ENCODE measurements around the gene TPK1.
A peak's percentile ranks its signal among the peaks of the same experiment; 100 is the strongest.

Gene TPK1

GRCh38 chr7:144641389-144642044 is 194.3 kb downstream of the TPK1 start:
- Histone ChIP-seq H3K4me1 (ENCODE audit: control insufficient read depth, insufficient read depth, low read length) (peaks cover 22% of the 10 kb centered on the region), H3K4me3 (ENCODE audit: low read depth, low read length) (no peak overlapping the region), H3K36me3 (ENCODE audit: control insufficient read depth, insufficient read depth, low read length) (no peaks in the 10 kb centered on the region), H3K9ac (ENCODE audit: low read depth, low read length) (no peak overlapping the region), H3K27me3 (ENCODE audit: control insufficient read depth, insufficient read depth, low read length) (no peaks in the 10 kb centered on the region), H3K27ac (ENCODE audit: low read depth, low read length) (peak overlapping the region; percentile 1), H3K9me3 (ENCODE audit: control insufficient read depth, insufficient read depth, low read length) (no peaks in the 10 kb centered on the region)

- no peak overlapping the region for H3K4me3 ChIP-seq (ENCODE audit: low read depth, low read length)
- H3K9ac ChIP-seq (ENCODE audit: low read depth, low read length), result no peak overlapping the region
- H3K27ac ChIP-seq (ENCODE audit: low read depth, low read length), result no peak overlapping the region
- H3K36me3 ChIP-seq (ENCODE audit: control insufficient read depth, insufficient read depth, low read length), result no peaks in the 10 kb centered on the region
- H3K9me3 ChIP-seq (ENCODE audit: control insufficient read depth, insufficient read depth, low read length), result peaks cover 19% of the 10 kb centered on the region
- H3K4me1 ChIP-seq (ENCODE audit: control insufficient read depth, insufficient read depth, low read length), result no peaks in the 10 kb centered on the region
- H3K27me3 ChIP-seq (ENCODE audit: control insufficient read depth, insufficient read depth, low read length), result no peaks in the 10 kb centered on the region
Observed at GRCh38 chr7:144632724-144633123, 203.1 kb downstream of the TPK1 start.

GRCh38 chr7:144629598-144629997 is 206.3 kb downstream of the TPK1 start:
- Histone ChIP-seq H3K36me3 (ENCODE audit: control insufficient read depth, insufficient read depth, low read length) (no peaks in the 10 kb centered on the region), H3K4me3 (ENCODE audit: low read depth, low read length) (no peak overlapping the region), H3K9ac (ENCODE audit: low read depth, low read length) (no peak overlapping the region), H3K9me3 (ENCODE audit: control insufficient read depth, insufficient read depth, low read length) (peaks cover 19% of the 10 kb centered on the region), H3K4me1 (ENCODE audit: control insufficient read depth, insufficient read depth, low read length) (no peaks in the 10 kb centered on the region), H3K27me3 (ENCODE audit: control insufficient read depth, insufficient read depth, low read length) (no peaks in the 10 kb centered on the region), H3K27ac (ENCODE audit: low read depth, low read length) (no peak overlapping the region)

- Histone ChIP-seq H3K27ac (ENCODE audit: low read depth, low read length) (peak overlapping the region; percentile 40), H3K9ac (ENCODE audit: low read depth, low read length) (no peak overlapping the region), H3K4me3 (ENCODE audit: low read depth, low read length) (no peak overlapping the region), H3K27me3 (ENCODE audit: control insufficient read depth, insufficient read depth, low read length) (no peaks in the 10 kb centered on the region), H3K4me1 (ENCODE audit: control insufficient read depth, insufficient read depth, low read length) (no peaks in the 10 kb centered on the region), H3K9me3 (ENCODE audit: control insufficient read depth, insufficient read depth, low read length) (peaks cover 19% of the 10 kb centered on the region), H3K36me3 (ENCODE audit: control insufficient read depth, insufficient read depth, low read length) (no peaks in the 10 kb centered on the region)
Observed at GRCh38 chr7:144629011-144629410, 206.8 kb downstream of the TPK1 start.

- Histone ChIP-seq H3K9me3 (ENCODE audit: control insufficient read depth, insufficient read depth, low read length) (peaks cover 19% of the 10 kb centered on the region), H3K9ac (ENCODE audit: low read depth, low read length) (no peak overlapping the region), H3K4me1 (ENCODE audit: control insufficient read depth, insufficient read depth, low read length) (no peaks in the 10 kb centered on the region), H3K4me3 (ENCODE audit: low read depth, low read length) (no peak overlapping the region), H3K27ac (ENCODE audit: low read depth, low read length) (no peak overlapping the region), H3K36me3 (ENCODE audit: control insufficient read depth, insufficient read depth, low read length) (no peaks in the 10 kb centered on the region), H3K27me3 (ENCODE audit: control insufficient read depth, insufficient read depth, low read length) (no peaks in the 10 kb centered on the region)
Observed at GRCh38 chr7:144628176-144628575, 207.7 kb downstream of the TPK1 start.

- Histone ChIP-seq H3K9me3 (ENCODE audit: control insufficient read depth, insufficient read depth, low read length) (peaks cover 4% of the 10 kb centered on the region; the same call in 1 of the 2 replicates), H3K36me3 (ENCODE audit: control insufficient read depth, insufficient read depth, low read length) (no peaks in the 10 kb centered on the region), H3K4me3 (ENCODE audit: low read depth, low read length) (no peak overlapping the region), H3K4me1 (ENCODE audit: control insufficient read depth, insufficient read depth, low read length) (no peaks in the 10 kb centered on the region), H3K9ac (ENCODE audit: low read depth, low read length) (no peak overlapping the region), H3K27me3 (ENCODE audit: control insufficient read depth, insufficient read depth, low read length) (no peaks in the 10 kb centered on the region), H3K27ac (ENCODE audit: low read depth, low read length) (no peak overlapping the region)
Observed at GRCh38 chr7:144622745-144623144, 213.1 kb downstream of the TPK1 start.

GRCh38 chr7:144606261-144606660 is 229.6 kb downstream of the TPK1 start:
- H3K9ac ChIP-seq (ENCODE audit: low read depth, low read length), result no peak overlapping the region
- no peak overlapping the region for H3K27ac ChIP-seq (ENCODE audit: low read depth, low read length)
- H3K4me3 ChIP-seq (ENCODE audit: low read depth, low read length), result no peak overlapping the region
- H3K4me1 ChIP-seq (ENCODE audit: control insufficient read depth, insufficient read depth, low read length), result no peaks in the 10 kb centered on the region
- H3K27me3 ChIP-seq (ENCODE audit: control insufficient read depth, insufficient read depth, low read length), result no peaks in the 10 kb centered on the region
- H3K9me3 ChIP-seq (ENCODE audit: control insufficient read depth, insufficient read depth, low read length), result no peaks in the 10 kb centered on the region
- no peaks in the 10 kb centered on the region for H3K36me3 ChIP-seq (ENCODE audit: control insufficient read depth, insufficient read depth, low read length)

- Histone ChIP-seq H3K27ac (ENCODE audit: low read depth, low read length) (no peak overlapping the region), H3K4me3 (ENCODE audit: low read depth, low read length) (no peak overlapping the region), H3K4me1 (ENCODE audit: control insufficient read depth, insufficient read depth, low read length) (no peaks in the 10 kb centered on the region), H3K36me3 (ENCODE audit: control insufficient read depth, insufficient read depth, low read length) (no peaks in the 10 kb centered on the region), H3K9ac (ENCODE audit: low read depth, low read length) (no peak overlapping the region), H3K9me3 (ENCODE audit: control insufficient read depth, insufficient read depth, low read length) (peaks cover 4% of the 10 kb centered on the region; the same call in 1 of the 2 replicates), H3K27me3 (ENCODE audit: control insufficient read depth, insufficient read depth, low read length) (no peaks in the 10 kb centered on the region)
Observed at GRCh38 chr7:144596953-144597352, 238.9 kb downstream of the TPK1 start.

GRCh38 chr7:144594580-144594979 is 241.3 kb downstream of the TPK1 start:
- Histone ChIP-seq H3K27me3 (ENCODE audit: control insufficient read depth, insufficient read depth, low read length) (no peaks in the 10 kb centered on the region), H3K27ac (ENCODE audit: low read depth, low read length) (no peak overlapping the region), H3K4me1 (ENCODE audit: control insufficient read depth, insufficient read depth, low read length) (no peaks in the 10 kb centered on the region), H3K9me3 (ENCODE audit: control insufficient read depth, insufficient read depth, low read length) (peaks cover 4% of the 10 kb centered on the region; the same call in 1 of the 2 replicates), H3K36me3 (ENCODE audit: control insufficient read depth, insufficient read depth, low read length) (no peaks in the 10 kb centered on the region), H3K4me3 (ENCODE audit: low read depth, low read length) (no peak overlapping the region), H3K9ac (ENCODE audit: low read depth, low read length) (no peak overlapping the region)

- H3K36me3 ChIP-seq (ENCODE audit: control insufficient read depth, insufficient read depth, low read length), result no peaks in the 10 kb centered on the region
- no peak overlapping the region for H3K4me3 ChIP-seq (ENCODE audit: low read depth, low read length)
- no peaks in the 10 kb centered on the region for H3K27me3 ChIP-seq (ENCODE audit: control insufficient read depth, insufficient read depth, low read length)
- no peak overlapping the region for H3K9ac ChIP-seq (ENCODE audit: low read depth, low read length)
- no peaks in the 10 kb centered on the region for H3K9me3 ChIP-seq (ENCODE audit: control insufficient read depth, insufficient read depth, low read length)
- H3K27ac ChIP-seq (ENCODE audit: low read depth, low read length), result no peak overlapping the region
- no peaks in the 10 kb centered on the region for H3K4me1 ChIP-seq (ENCODE audit: control insufficient read depth, insufficient read depth, low read length)
Observed at GRCh38 chr7:144588559-144589051, 247.2 kb downstream of the TPK1 start.

- Histone ChIP-seq H3K36me3 (ENCODE audit: control insufficient read depth, insufficient read depth, low read length) (no peaks in the 10 kb centered on the region), H3K27me3 (ENCODE audit: control insufficient read depth, insufficient read depth, low read length) (no peaks in the 10 kb centered on the region), H3K9me3 (ENCODE audit: control insufficient read depth, insufficient read depth, low read length) (no peaks in the 10 kb centered on the region), H3K4me1 (ENCODE audit: control insufficient read depth, insufficient read depth, low read length) (no peaks in the 10 kb centered on the region), H3K9ac (ENCODE audit: low read depth, low read length) (no peak overlapping the region), H3K4me3 (ENCODE audit: low read depth, low read length) (no peak overlapping the region), H3K27ac (ENCODE audit: low read depth, low read length) (no peak overlapping the region)
Observed at GRCh38 chr7:144587701-144588100, 248.2 kb downstream of the TPK1 start.

All from HUES48 (cell line).